WTC11 (cell line): Measurements from ENCODE around the gene SLC27A2. TPM values are rescaled to one million over a fixed set of nuclear protein-coding genes. Genes with fewer than 3 reads are reported as not detected.

Experiments used
- ATAC-seq: fragments of 200-7000 bp; cut with Tn5 transposase; 2 replicates; pipeline ENCODE4 v1.10.0; 2021; ENCODE audit warnings: mild to moderate bottlenecking, moderate library complexity
- CTCF ChIA-PET: fragments of 300-600 bp; sonication (Branson Sonifier 250); formaldehyde crosslinking; loops from one replicate; lab custom pipeline; 2021; ENCODE audit warnings: antibody characterized with exemption; lab: Charles Lee
- POLR2A ChIA-PET: fragments of 350-600 bp; sonication (Branson Sonifier 250); formaldehyde crosslinking; loops from one replicate; lab custom pipeline; 2021; ENCODE audit warnings: antibody characterized with exemption; lab: Charles Lee
- DNase-seq: peaks from one replicate; pipeline ENCODE4 v3.0.0; 2021; ENCODE audit warnings: low spot score
- H3K27ac Mint-ChIP-seq: 2 replicates; pipeline ENCODE4 v1.8.0; 2021; ENCODE audit warnings: mixed read lengths
- H3K27me3 Mint-ChIP-seq: 2 replicates; pipeline ENCODE4 v1.8.0; 2021; ENCODE audit warnings: low read depth, mild to moderate bottlenecking, moderate library complexity, mixed read lengths
- H3K36me3 Mint-ChIP-seq: 2 replicates; pipeline ENCODE4 v1.8.0; 2021; ENCODE audit warnings: mixed read lengths
- H3K4me1 Mint-ChIP-seq: 2 replicates; pipeline ENCODE4 v1.8.0; 2022; ENCODE audit warnings: mixed read lengths
- H3K4me3 Mint-ChIP-seq: 2 replicates; pipeline ENCODE4 v1.8.0; 2021; ENCODE audit warnings: mild to moderate bottlenecking, moderate library complexity, mixed read lengths
- H3K9me3 Mint-ChIP-seq: 2 replicates; pipeline ENCODE4 v1.8.0; 2021; ENCODE audit warnings: mixed read lengths
- EMX1 ChIP-seq: fragments of 250-450 bp; sonication (Bioruptor Pico); IDR thresholded peaks from 2 replicates; pipeline ENCODE4 v1.8.0; 2021; ENCODE audit warnings: mild to moderate bottlenecking
- IRF1 ChIP-seq: sonication (generic); formaldehyde crosslinking; IDR thresholded peaks from 2 replicates; pipeline ENCODE4 v1.8.0; 2023; ENCODE audit warnings: missing genetic modification reagents
- MXD4 ChIP-seq: fragments of 250-450 bp; sonication (Bioruptor Pico); IDR thresholded peaks from 2 replicates; pipeline ENCODE4 v1.8.0; 2021; ENCODE audit warnings: mild to moderate bottlenecking, moderate library complexity, borderline replicate concordance
- NFATC4 ChIP-seq: fragments of 250-450 bp; sonication (Bioruptor Pico); IDR thresholded peaks from 2 replicates; pipeline ENCODE4 v1.9.0; 2021; ENCODE audit warnings: mild to moderate bottlenecking
- PRRX2 ChIP-seq: fragments of 250-450 bp; sonication (Bioruptor Pico); IDR thresholded peaks from 2 replicates; pipeline ENCODE4 v1.8.0; 2021; ENCODE audit warnings: mild to moderate bottlenecking
- RELA ChIP-seq: sonication (generic); formaldehyde crosslinking; IDR thresholded peaks from 2 replicates; pipeline ENCODE4 v1.8.1; 2022; ENCODE audit warnings: missing genetic modification reagents, mild to moderate bottlenecking, borderline replicate concordance
- SMAD3 ChIP-seq: sonication (generic); formaldehyde crosslinking; IDR thresholded peaks from 2 replicates; pipeline ENCODE4 v1.8.0; 2022; ENCODE audit warnings: missing genetic modification reagents, mild to moderate bottlenecking, borderline replicate concordance
- ZNF121 ChIP-seq: sonication (generic); formaldehyde crosslinking; IDR thresholded peaks from 2 replicates; pipeline ENCODE4 v1.8.0; 2023; ENCODE audit warnings: missing genetic modification reagents
- ZNF138 ChIP-seq: sonication (generic); formaldehyde crosslinking; conservative IDR thresholded peaks from 2 replicates; pipeline ENCODE4 v1.8.1; 2022; ENCODE audit warnings: mild to moderate bottlenecking, moderate library complexity, missing genetic modification reagents
- ZNF219 ChIP-seq: sonication (generic); formaldehyde crosslinking; IDR thresholded peaks from 2 replicates; pipeline ENCODE4 v1.8.0; 2023; ENCODE audit warnings: missing genetic modification reagents, mild to moderate bottlenecking, borderline replicate concordance
- ZNF396 ChIP-seq: fragments of 250-450 bp; sonication (Bioruptor Pico); IDR thresholded peaks from 2 replicates; pipeline ENCODE4 v1.8.0; 2021; ENCODE audit warnings: mild to moderate bottlenecking, moderate library complexity, borderline replicate concordance
- ZNF423 ChIP-seq: fragments of 250-450 bp; sonication (Bioruptor Pico); IDR thresholded peaks from 2 replicates; pipeline ENCODE4 v2.1.2; 2022; ENCODE audit warnings: mild to moderate bottlenecking, moderate library complexity
- total RNA-seq: library from RNA; stranded (reverse); gene quantifications from 3 replicates; pipeline ENCODE4 v1.2.3, GENCODE V29; 2021
- TF ChIP-seq, protein P1 (sequence below): sonication (generic); formaldehyde crosslinking; IDR thresholded peaks from 2 replicates; pipeline ENCODE4 v1.8.1; 2022; ENCODE audit warnings: missing genetic modification reagents, borderline replicate concordance
- TF ChIP-seq, protein P2 (sequence below): sonication (generic); formaldehyde crosslinking; IDR thresholded peaks from 2 replicates; pipeline ENCODE4 v1.8.0; 2023; ENCODE audit warnings: mild to moderate bottlenecking, missing genetic modification reagents
- TF ChIP-seq, protein P3 (sequence below): sonication (generic); formaldehyde crosslinking; IDR thresholded peaks from 2 replicates; pipeline ENCODE4 v1.8.0; 2022; ENCODE audit warnings: missing genetic modification reagents
- TF ChIP-seq, protein P4 (sequence below): fragments of 250-450 bp; sonication (Bioruptor Pico); IDR thresholded peaks from 2 replicates; pipeline ENCODE4 v2.1.2; 2022; ENCODE audit warnings: mild to moderate bottlenecking, moderate library complexity
- TF ChIP-seq, protein P5 (sequence below): sonication (generic); formaldehyde crosslinking; conservative IDR thresholded peaks from 2 replicates; pipeline ENCODE4 v1.8.1; 2023; ENCODE audit warnings: mild to moderate bottlenecking, low read depth, missing genetic modification reagents, moderate library complexity

The SLC27A2 gene
- total RNA-seq, 1 experiment from 2014 or later: 3.0 TPM

DNA sequence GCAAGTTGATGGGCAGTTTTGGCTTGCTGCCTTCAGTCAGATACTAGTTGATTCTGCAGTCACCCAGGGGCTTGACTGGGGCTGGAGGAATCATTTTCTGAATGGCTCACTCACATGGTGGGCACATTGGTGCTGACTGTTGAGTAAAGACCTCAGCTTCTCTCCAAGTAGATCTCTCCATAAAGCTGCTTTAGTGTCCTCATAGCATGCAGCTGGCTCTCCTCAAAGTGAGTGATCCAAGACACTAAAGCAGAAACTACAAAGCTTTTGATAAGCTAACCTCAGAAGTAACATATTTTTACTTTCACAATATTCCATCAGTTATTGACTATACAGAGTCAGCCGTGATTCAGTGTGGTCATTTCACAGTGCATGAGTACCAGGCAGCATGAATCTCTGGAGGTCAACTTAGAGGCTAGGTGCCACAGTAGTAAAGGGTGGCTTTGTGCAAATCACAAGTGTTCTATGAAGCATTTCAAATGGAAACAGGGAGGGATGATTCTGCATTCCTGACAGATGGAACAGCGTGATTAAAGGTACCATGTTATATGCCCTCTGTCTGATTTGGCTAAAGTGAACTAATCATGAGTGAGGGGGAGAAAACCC lies 38.6 kb upstream of the SLC27A2 start:
- H3K27me3 Mint-ChIP-seq: no peaks in the 10 kb centered on the region
- H3K9me3 Mint-ChIP-seq: no peaks in the 10 kb centered on the region
- H3K27ac Mint-ChIP-seq: no peak overlapping the region
- H3K4me1 Mint-ChIP-seq: peaks cover 4% of the 10 kb centered on the region
- H3K36me3 Mint-ChIP-seq: no peaks in the 10 kb centered on the region
- ChIA-PET POLR2A (no interaction called here), CTCF (interaction anchor here (1.0 kb wide), 1 partner anchor 173 kb away, joined by 3 read pairs; no protein-coding TSS in a partner anchor)
- no peak for DNase-seq
- no peak for ATAC-seq
- TF ChIP-seq MXD4 (CRISPR knock-in tag) (no peak), ZNF138 (CRISPR knock-in tag) (no peak), PRRX2 (no peak), SMAD3 (no peak), NFATC4 (CRISPR knock-in tag) (no peak), ZNF219 (no peak), IRF1 (CRISPR knock-in tag) (no peak), ZNF121 (no peak), ZNF423 (CRISPR knock-in tag) (no peak), RELA (CRISPR knock-in tag) (no peak), EMX1 (CRISPR knock-in tag) (no peak), ZNF396 (CRISPR knock-in tag) (no peak)
- TF ChIP-seq, protein P1, sequence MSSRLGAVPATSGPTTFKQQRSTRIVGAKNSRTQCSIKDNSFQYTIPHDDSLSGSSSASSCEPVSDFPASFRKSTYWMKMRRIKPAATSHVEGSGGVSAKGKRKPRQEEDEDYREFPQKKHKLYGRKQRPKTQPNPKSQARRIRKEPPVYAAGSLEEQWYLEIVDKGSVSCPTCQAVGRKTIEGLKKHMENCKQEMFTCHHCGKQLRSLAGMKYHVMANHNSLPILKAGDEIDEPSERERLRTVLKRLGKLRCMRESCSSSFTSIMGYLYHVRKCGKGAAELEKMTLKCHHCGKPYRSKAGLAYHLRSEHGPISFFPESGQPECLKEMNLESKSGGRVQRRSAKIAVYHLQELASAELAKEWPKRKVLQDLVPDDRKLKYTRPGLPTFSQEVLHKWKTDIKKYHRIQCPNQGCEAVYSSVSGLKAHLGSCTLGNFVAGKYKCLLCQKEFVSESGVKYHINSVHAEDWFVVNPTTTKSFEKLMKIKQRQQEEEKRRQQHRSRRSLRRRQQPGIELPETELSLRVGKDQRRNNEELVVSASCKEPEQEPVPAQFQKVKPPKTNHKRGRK (CRISPR knock-in tag): no peak
- TF ChIP-seq, protein P2, sequence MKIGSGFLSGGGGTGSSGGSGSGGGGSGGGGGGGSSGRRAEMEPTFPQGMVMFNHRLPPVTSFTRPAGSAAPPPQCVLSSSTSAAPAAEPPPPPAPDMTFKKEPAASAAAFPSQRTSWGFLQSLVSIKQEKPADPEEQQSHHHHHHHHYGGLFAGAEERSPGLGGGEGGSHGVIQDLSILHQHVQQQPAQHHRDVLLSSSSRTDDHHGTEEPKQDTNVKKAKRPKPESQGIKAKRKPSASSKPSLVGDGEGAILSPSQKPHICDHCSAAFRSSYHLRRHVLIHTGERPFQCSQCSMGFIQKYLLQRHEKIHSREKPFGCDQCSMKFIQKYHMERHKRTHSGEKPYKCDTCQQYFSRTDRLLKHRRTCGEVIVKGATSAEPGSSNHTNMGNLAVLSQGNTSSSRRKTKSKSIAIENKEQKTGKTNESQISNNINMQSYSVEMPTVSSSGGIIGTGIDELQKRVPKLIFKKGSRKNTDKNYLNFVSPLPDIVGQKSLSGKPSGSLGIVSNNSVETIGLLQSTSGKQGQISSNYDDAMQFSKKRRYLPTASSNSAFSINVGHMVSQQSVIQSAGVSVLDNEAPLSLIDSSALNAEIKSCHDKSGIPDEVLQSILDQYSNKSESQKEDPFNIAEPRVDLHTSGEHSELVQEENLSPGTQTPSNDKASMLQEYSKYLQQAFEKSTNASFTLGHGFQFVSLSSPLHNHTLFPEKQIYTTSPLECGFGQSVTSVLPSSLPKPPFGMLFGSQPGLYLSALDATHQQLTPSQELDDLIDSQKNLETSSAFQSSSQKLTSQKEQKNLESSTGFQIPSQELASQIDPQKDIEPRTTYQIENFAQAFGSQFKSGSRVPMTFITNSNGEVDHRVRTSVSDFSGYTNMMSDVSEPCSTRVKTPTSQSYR (CRISPR knock-in tag): no peak
- TF ChIP-seq, protein P3, sequence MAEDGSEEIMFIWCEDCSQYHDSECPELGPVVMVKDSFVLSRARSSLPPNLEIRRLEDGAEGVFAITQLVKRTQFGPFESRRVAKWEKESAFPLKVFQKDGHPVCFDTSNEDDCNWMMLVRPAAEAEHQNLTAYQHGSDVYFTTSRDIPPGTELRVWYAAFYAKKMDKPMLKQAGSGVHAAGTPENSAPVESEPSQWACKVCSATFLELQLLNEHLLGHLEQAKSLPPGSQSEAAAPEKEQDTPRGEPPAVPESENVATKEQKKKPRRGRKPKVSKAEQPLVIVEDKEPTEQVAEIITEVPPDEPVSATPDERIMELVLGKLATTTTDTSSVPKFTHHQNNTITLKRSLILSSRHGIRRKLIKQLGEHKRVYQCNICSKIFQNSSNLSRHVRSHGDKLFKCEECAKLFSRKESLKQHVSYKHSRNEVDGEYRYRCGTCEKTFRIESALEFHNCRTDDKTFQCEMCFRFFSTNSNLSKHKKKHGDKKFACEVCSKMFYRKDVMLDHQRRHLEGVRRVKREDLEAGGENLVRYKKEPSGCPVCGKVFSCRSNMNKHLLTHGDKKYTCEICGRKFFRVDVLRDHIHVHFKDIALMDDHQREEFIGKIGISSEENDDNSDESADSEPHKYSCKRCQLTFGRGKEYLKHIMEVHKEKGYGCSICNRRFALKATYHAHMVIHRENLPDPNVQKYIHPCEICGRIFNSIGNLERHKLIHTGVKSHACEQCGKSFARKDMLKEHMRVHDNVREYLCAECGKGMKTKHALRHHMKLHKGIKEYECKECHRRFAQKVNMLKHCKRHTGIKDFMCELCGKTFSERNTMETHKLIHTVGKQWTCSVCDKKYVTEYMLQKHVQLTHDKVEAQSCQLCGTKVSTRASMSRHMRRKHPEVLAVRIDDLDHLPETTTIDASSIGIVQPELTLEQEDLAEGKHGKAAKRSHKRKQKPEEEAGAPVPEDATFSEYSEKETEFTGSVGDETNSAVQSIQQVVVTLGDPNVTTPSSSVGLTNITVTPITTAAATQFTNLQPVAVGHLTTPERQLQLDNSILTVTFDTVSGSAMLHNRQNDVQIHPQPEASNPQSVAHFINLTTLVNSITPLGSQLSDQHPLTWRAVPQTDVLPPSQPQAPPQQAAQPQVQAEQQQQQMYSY (CRISPR knock-in tag): no peak
- TF ChIP-seq, protein P4, sequence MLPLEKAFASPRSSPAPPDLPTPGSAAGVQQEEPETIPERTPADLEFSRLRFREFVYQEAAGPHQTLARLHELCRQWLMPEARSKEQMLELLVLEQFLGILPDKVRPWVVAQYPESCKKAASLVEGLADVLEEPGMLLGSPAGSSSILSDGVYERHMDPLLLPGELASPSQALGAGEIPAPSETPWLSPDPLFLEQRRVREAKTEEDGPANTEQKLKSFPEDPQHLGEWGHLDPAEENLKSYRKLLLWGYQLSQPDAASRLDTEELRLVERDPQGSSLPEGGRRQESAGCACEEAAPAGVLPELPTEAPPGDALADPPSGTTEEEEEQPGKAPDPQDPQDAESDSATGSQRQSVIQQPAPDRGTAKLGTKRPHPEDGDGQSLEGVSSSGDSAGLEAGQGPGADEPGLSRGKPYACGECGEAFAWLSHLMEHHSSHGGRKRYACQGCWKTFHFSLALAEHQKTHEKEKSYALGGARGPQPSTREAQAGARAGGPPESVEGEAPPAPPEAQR (CRISPR knock-in tag): no peak
- TF ChIP-seq, protein P5, sequence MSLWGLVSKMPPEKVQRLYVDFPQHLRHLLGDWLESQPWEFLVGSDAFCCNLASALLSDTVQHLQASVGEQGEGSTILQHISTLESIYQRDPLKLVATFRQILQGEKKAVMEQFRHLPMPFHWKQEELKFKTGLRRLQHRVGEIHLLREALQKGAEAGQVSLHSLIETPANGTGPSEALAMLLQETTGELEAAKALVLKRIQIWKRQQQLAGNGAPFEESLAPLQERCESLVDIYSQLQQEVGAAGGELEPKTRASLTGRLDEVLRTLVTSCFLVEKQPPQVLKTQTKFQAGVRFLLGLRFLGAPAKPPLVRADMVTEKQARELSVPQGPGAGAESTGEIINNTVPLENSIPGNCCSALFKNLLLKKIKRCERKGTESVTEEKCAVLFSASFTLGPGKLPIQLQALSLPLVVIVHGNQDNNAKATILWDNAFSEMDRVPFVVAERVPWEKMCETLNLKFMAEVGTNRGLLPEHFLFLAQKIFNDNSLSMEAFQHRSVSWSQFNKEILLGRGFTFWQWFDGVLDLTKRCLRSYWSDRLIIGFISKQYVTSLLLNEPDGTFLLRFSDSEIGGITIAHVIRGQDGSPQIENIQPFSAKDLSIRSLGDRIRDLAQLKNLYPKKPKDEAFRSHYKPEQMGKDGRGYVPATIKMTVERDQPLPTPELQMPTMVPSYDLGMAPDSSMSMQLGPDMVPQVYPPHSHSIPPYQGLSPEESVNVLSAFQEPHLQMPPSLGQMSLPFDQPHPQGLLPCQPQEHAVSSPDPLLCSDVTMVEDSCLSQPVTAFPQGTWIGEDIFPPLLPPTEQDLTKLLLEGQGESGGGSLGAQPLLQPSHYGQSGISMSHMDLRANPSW (CRISPR knock-in tag): no peak
- no peak overlapping the region for H3K4me3 Mint-ChIP-seq
